Ammon's horn (tissue), 1 donor: ENCODE data around the gene MARK3.

Source experiments
- DNase-seq: peaks from one replicate; pipeline ENCODE4 v3.0.0-alpha.2; 2016; ENCODE audit warnings: low spot score

Gene MARK3

GRCh38 chr14:103436533-103436932 is 51.3 kb downstream of the MARK3 start:
- no peak for DNase-seq

- DNase-seq = no peak
These were observed 57.1 kb downstream of the MARK3 start for GRCh38 chr14:103442288-103442687.

DNA sequence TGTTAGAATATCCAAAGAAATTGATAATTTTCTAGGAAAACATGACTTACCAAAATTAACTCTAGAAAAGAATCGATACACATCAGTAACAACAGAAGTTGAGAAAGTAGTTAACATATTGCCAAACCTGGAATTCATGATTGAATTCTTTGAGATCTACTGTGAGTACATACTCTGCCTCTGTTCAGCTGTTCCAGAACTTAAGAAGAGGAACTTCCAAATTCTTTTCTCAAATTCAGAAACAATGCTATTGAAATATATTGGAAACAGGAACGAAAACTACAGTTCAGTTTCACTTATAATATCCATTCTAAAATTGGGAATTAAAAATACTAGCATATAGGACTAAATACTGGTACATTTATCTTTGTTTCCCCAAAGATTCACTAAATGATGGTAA is 57.9 kb downstream of the MARK3 start:
- no peak for DNase-seq

DNA sequence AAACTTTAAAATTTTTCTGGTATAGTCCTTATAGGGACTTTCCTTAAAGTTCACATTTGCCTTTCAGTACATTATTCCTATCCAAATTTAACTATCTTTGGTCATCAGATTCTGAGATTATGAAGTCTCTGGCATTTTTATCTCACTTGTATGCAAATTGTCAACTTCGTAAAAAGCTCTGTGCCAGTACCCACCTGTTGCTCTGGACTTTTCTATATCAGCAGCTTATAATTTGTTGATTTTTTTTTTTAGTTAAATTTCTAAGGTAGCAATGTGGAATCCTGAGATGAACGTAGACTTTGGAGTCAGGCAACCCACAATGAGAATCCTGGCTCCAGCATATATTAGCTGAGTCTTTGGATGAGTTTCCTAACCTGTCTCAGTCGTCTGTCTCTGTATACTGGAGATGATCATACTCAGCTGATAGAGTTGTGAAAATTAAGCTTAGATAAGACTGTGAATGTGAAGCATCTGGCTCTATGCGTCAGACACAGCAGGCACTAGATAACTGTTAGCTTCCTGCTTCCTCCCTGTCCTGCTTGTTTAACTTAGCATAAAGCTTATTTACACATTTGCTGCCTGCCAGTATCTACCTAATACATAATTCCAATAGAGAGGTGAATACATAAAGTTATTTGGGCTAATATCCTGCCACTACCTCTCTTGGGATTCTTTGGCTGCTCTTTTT is 59.8 kb downstream of the MARK3 start:
- peak; percentile 37 for DNase-seq

DNA sequence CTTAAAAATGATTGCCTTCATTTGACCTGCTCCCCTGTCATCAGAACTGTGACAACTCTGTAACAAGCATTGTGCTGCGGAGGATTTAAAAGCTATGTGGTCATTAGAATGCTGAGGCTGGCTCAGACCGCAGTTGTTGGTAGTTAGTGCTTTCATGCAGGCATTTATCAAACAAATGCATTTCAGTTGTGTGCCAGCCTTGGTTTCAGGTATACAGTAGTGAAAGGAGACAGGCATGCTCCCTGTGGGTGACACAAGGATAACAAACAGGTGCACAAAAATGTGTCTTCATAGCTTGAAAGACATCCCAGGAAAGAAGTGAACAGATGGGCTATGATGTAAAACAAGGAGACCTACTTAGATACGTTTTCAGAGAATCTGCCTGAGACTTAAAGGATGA is 60.6 kb downstream of the MARK3 start:
- DNase-seq = peak; percentile 18

DNA sequence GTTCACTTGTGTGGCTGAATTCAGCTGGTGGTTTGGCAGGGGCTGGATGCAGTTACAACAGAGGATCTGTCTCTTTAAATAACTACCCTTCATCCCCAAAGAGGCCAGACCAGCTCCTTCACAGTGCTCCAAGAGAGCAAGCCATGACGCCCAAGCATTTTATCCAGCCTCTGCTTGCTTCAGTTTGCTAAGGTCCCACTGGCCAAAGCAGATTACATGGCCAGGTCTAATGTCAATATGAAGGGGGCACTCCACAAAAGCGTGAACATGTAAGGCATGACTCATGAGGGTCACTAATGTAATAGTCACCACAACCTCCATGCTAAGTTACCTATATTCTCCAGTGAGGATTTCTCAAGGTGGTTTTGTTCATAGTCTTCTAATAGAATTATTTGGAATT is 62.9 kb downstream of the MARK3 start:
- no peak for DNase-seq

- DNase-seq = no peak
These were observed 64.5 kb downstream of the MARK3 start for GRCh38 chr14:103449634-103450161.

DNA sequence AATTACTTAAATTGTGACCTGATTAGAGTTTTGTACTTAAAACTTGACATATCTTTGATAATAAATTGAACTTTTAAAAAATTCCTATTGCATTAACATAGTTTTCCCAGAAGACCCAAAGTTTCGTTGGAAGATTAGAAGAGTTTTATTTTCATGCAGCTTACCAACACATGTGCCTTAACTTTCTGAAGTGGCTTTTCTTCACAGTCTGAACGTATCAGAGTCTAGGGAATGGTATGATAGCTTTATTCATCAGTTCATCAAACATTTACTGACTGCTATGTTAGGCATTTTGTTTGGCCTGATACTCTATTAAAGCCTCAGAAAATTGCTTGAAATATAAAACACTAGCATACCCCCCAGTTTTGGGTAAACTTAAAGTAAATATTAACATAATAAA is 65.2 kb downstream of the MARK3 start:
- DNase-seq = no peak

GRCh38 chr14:103451401-103451800 is 66.2 kb downstream of the MARK3 start:
- no peak for DNase-seq

DNA sequence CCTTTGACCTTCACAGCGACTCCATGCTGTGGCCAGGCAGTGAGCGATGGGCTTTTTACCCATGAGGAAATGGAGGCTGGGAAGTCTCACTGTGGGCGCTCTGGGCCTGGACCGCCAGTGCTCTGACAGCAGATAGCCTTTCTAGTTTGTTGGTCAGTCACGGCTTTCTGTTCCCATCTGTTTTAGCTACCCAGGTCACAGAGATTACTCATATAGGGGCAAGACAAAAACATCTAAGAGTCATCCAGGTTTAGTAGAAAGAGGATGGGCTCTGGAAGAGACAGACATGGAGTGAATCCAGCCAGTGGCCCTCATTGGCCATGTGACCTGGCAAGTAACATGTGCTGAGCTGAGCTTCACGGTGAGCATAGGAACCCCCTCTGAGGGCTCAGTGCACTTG is 68.6 kb downstream of the MARK3 start:
- DNase-seq = no peak

DNA sequence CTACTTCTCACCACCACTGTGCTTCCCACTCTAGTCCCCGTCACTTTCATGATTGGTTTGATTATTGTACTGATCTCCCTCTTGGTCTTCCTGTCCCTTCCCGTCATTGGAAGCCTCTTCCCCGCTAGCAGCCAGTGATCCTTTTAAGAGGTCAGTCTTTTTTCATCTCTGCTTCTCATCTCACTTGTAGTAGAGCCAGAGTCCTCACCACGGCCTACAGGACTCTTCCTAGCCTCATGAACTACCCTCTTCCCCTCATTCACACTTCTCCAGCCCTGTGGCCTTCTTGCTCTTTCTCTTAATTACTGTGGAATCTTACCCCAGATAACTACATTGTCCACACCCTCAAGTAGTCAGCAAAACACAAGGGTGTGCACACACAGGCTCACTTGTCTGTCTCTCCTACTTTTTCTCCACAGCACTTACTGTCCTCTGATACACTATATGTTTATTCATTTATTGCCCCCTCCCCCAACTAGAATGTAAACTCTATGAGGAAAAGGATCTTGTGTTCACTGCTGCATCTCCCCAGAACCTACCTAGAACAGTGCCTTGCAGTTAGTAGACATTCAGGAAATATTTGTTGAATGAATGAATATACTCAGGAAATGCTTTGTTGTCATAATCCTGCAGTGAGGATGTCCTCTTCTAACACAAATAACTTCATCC is 71.1 kb downstream of the MARK3 start:
- no peak for DNase-seq

DNA sequence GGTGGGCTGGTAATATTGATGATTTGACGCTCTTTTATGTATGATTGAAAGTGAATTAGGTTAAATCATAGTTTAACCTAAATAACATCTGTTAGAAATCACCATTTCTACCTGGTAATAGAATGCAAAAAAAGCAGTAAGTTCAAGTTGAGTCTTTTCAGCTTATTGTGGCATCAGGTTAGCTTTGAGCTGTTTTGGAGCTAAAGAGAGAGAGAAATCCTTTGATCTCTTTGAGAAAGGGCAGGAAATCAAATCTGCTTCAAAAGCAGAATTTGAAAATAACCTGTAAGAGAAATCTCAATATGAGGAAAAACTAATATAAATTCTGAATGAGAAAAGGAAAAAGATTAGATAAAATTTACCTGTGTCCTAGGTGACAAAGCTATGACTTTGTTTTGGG is 75.2 kb downstream of the MARK3 start:
- no peak for DNase-seq

GRCh38 chr14:103463149-103463548 is 77.9 kb downstream of the MARK3 start:
- no peak for DNase-seq

- DNase-seq = no peak
These were observed 78.6 kb downstream of the MARK3 start for GRCh38 chr14:103463851-103464250.

DNA sequence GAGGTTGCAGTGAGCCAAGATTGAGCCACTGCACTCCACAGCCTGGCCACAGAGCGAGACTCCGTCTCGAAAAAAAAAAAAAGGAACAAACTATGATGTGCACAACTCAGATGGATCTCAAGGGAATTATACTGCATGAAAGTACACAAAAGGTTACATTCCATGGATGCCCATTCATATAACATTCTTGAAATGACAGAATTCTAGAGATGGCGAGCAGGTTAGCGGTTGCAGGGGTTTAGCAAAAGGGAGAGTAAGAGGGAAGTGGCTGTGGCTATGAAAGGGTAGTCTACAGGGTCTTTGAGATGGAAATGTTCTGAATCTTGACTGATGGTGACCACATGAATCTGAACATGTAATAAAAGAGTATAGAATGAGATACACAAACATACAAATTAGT is 87.7 kb downstream of the MARK3 start:
- no peak for DNase-seq

- no peak for DNase-seq
These were observed 89.7 kb downstream of the MARK3 start for GRCh38 chr14:103474893-103475292.

- no peak for DNase-seq
These were observed 90.8 kb downstream of the MARK3 start for GRCh38 chr14:103476065-103476464.

DNA sequence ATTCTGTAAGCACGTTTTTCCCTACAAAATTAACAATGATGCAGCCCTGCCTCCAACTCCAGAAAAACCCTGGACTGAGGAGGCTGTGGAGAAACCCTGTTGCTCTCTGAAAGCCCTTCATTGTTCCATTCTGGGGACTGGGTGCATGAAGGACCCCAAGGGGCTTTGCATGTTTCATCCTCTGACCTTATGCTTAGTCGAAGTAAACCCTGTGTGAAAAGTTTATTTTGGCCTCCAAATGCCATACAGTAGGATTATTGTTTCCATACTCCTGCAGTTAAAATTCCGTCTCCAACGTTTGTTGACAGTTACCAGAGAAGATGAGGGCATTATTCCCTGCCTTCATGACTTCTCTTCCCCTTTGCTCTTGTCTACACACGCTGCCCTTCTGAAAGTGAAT is 91.4 kb downstream of the MARK3 start:
- no peak for DNase-seq

- no peak for DNase-seq
These were observed 95.4 kb downstream of the MARK3 start for GRCh38 chr14:103480595-103480994.

GRCh38 chr14:103483600-103483999 is 98.4 kb downstream of the MARK3 start:
- DNase-seq = no peak

GRCh38 chr14:103485504-103485903 is 100.3 kb downstream of the MARK3 start:
- DNase-seq = no peak

DNA sequence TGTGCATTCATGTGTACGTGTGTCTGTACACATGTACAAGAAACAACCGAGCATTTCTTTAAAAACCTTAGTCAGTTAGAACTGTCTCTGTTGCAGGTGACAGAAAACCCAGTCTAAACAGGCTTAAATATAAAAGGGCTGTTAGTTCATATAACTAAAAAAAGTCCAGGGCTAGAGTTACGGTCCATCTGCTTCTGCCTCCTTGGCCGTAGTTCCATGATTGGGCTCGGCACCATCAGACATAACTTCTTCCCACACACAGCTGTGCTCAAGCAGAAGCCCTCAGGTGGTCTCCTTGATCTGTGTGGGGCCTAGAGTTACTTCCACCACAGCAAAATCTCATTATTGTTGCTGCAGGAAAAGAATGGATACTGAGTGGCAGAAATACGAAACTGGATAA is 102.9 kb downstream of the MARK3 start:
- DNase-seq = no peak

DNA sequence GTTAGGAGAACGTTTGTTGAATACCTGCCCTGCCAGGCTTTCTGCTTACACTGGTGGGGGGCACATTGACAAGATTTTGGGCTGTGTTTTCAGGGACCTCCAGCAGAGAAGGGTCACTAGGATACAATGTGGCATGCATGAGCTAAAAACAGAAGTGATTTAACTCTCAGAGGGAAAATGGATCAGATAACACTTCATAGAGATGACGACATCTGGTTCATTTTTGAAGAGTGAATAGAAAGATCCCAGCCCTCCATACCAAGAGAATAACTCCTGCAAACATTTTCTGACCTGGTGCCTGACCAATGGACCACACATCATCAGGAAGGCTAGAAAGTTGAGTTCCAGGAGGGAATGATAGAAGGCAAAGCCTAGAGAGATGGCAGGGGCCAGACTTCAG is 103.7 kb downstream of the MARK3 start:
- no peak for DNase-seq

GRCh38 chr14:103489621-103490020 is 104.4 kb downstream of the MARK3 start:
- no peak for DNase-seq
